NT2/D1 (cell line): ENCODE results near the gene MCHR1.

Experiments
- YY1 ChIP-seq: IDR thresholded peaks from 2 replicates; pipeline ENCODE4 v1.6.1; 2011; ENCODE audit not compliant: insufficient read length, insufficient read depth
- ZNF274 ChIP-seq: IDR thresholded peaks from 2 replicates; pipeline ENCODE4 v1.6.1; 2011; ENCODE audit warnings: mild to moderate bottlenecking, low read depth, low read length

GRCh38 chr22:40679964-40680818 is 907 bp downstream of the MCHR1 start:
- TF ChIP-seq YY1: no peak
- no peak for TF ChIP-seq ZNF274
